ENCODE measurements around the gene FASLG. TPM values are rescaled to one million over a fixed set of nuclear protein-coding genes. Genes with fewer than 3 reads are reported as not detected.

FASLG gene, protein sequence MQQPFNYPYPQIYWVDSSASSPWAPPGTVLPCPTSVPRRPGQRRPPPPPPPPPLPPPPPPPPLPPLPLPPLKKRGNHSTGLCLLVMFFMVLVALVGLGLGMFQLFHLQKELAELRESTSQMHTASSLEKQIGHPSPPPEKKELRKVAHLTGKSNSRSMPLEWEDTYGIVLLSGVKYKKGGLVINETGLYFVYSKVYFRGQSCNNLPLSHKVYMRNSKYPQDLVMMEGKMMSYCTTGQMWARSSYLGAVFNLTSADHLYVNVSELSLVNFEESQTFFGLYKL
- not detected in 2 replicates for total RNA-seq

DNA sequence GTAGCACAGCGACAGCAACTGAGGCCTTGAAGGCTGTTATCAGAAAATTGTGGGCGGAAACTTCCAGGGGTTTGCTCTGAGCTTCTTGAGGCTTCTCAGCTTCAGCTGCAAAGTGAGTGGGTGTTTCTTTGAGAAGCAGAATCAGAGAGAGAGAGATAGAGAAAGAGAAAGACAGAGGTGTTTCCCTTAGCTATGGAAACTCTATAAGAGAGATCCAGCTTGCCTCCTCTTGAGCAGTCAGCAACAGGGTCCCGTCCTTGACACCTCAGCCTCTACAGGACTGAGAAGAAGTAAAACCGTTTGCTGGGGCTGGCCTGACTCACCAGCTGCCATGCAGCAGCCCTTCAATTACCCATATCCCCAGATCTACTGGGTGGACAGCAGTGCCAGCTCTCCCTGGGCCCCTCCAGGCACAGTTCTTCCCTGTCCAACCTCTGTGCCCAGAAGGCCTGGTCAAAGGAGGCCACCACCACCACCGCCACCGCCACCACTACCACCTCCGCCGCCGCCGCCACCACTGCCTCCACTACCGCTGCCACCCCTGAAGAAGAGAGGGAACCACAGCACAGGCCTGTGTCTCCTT lies at the start of gene FASLG:
TSS of gene FASLG (plus strand) at position 233 of the 583 bp plus-strand sequence. CDS start at position 332, 99 bp downstream.

Small RNAs within 50 kb of the gene (small RNA-seq; reads per million reads assigned to genes)
- gene RNU6-693P: not detected

Other genes starting within 250 kb of the FASLG start
- not detected in 2 replicates for gene C1orf105, start 238.4 kb upstream of the FASLG start, total RNA-seq
- gene PIGC, start 215.0 kb upstream of the FASLG start, total RNA-seq: 18.5 and 21.0 TPM in 2 replicates
- 41.3 and 51.8 TPM in 2 replicates for gene SUCO, start 126.0 kb upstream of the FASLG start, total RNA-seq